SH-SY5Y (cell line): Measurements from ENCODE around the gene MMP25.

Experiments
- GATA2 ChIP-seq: IDR thresholded peaks from 2 replicates; pipeline ENCODE4 v1.6.1; 2011; ENCODE audit warnings: mild to moderate bottlenecking, low read depth, low read length
- GATA3 ChIP-seq: IDR thresholded peaks from 2 replicates; pipeline ENCODE4 v1.6.1; 2011; ENCODE audit warnings: low read depth, mild to moderate bottlenecking, low read length, moderate library complexity

Gene MMP25

DNA sequence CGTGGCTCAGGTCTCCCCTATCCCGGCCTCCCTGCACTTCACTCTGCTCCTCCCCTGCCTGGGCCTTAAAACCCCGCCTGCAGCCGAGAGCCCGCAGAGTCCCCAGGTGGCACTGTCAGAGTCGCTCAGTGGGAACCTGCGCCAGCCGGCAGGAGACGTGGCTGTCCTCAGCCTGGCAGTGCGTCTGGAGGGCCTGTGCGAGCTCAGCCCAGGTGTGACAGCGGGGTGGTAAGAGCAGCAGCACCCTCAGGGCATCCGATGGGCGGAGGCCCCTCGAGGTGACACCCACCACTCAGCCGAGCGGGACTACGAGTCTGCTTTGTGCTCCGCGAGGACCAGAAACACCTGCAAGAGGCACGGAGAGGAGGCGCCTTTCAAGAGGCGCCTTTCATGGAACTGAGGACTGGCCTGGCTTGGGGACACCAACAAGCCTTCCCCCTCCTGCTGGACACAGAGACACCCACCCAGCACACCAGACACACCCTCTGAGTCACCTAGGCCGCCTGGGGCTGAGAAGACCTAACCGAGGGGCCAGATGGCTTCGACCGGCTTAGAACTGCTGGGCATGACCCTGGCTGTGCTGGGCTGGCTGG lies 33.4 kb upstream of the MMP25 start, which contains the start of gene CLDN9:
Gene CLDN9, plus strand, starts transcription at position 96 of the 593 bp plus-strand sequence. Its CDS starts 440 bp downstream, at position 536.
- TF ChIP-seq GATA3 (no peak), GATA2 (no peak)

DNA sequence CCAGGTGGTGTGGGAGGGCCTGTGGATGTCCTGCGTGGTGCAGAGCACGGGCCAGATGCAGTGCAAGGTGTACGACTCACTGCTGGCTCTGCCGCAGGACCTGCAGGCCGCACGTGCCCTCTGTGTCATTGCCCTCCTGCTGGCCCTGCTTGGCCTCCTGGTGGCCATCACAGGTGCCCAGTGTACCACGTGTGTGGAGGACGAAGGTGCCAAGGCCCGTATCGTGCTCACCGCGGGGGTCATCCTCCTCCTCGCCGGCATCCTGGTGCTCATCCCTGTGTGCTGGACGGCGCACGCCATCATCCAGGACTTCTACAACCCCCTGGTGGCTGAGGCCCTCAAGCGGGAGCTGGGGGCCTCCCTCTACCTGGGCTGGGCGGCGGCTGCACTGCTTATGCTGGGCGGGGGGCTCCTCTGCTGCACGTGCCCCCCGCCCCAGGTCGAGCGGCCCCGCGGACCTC lies 32.8 kb upstream of the MMP25 start:
- no peak for TF ChIP-seq GATA3
- TF ChIP-seq GATA2, result no peak

DNA sequence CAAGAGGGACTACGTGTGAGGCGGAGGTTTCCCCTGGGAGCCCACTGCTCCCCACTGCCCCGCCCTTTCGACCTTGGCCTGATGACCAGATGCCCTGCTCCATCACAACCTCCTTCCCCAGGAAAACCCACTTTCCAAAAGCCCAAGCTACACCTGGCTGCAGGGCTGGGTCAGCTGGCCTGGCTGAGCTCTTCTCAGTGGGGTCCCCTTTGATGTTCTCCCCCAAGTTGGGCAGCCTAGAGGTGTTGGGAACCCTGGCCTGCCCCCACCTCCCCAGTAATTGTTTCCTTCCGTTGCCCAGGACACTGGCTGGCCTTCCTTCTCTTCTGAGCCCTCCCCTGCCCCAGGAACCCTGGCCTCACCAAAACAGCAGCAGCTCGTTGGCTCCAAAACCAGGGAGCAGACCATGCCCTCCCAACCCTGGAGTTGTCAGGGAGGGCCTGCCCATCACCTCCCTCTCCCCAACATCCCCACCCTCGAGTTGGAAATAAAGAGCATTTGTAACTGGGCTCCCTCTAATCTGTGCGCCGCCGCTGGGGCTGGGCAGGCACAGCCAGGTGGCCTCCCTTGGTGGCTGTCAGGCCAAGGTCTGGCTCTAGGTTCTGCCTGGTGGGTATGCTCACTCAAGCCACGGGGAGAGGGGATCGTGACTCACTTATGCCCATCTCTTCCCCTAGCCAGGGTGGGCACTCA lies 32.2 kb upstream of the MMP25 start:
- TF ChIP-seq GATA3, result no peak
- no peak for TF ChIP-seq GATA2

DNA sequence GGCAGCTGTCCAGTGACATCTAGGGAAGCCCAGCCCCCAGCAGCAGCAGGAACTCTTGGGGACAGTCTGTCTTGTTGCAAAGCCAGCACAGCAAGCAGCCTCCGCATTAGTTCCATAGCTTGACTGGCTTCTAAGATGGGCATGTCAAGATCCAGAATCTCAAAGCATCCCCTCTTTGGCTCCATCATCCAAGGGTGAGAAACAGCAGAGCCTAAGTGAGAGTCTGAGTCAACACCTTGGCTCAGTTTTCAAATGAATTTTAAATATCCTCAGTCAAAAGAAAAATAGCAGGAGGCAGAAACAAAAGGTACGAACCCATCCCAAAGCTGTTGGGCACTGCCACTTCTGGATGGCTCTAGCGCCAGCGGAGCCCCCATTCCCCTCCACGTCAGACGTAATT lies 31.4 kb upstream of the MMP25 start:
- TF ChIP-seq GATA2, result no peak
- TF ChIP-seq GATA3, result no peak

DNA sequence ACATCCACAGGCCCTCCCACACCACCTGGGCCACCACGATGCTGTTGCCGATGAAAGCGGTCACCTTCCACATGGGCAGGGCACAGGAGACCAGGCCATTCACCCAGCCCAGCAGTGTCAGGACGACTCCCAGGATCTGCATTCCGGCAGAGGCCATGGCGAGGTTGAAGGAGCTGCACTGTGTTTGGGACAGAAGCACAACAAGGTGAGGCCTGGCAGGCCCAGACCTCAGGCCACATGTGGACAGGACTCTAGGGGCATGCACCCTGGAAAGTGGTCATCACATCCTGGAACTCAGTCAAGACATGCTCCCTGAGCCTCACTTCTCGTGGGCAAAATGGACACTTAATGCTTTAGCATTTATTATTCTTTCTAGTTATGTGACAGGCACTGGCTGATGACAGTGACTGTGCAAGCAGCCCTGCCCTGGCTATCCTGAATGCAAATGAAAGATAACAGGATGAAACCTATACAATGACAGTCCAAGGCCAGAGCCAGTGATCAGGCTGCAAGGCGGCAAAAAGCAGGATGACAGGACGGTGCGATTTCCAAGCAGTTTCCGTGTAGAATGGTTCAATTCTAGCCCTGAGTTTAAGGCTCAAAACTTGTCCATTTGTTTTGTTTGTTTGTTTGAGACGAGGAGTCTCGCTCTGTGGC lies 30.4 kb upstream of the MMP25 start:
- no peak for TF ChIP-seq GATA3

DNA sequence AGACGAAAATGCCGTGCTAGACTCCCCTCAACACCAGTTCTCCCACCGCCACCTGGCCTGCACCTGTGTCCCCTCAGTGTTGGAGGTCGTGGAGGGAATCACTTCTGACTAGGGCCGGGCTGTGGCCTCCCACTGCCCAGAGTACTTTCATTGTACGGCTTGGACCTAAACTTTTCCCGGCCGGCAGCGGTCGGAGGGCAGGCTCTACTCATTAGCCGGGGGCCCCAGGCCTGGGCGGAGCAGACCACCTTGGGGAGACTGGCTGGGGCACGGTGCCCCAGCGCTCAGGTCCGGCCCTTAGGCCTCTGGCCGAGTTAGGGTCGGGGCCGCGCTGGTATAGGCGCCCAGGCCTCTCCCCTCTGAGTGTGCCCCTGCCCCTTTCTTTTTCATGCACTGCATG lies 29.0 kb upstream of the MMP25 start:
- TF ChIP-seq GATA2 (no peak), GATA3 (no peak)

- TF ChIP-seq GATA3 (no peak), GATA2 (no peak)
Measured at GRCh38 chr16:3017794-3018506, 28.4 kb upstream of the MMP25 start, which contains the start of gene CLDN6. Gene CLDN6 (minus strand): TSS chr16:3018183. CDS start chr16:3016021, 2,162 bp downstream.

DNA sequence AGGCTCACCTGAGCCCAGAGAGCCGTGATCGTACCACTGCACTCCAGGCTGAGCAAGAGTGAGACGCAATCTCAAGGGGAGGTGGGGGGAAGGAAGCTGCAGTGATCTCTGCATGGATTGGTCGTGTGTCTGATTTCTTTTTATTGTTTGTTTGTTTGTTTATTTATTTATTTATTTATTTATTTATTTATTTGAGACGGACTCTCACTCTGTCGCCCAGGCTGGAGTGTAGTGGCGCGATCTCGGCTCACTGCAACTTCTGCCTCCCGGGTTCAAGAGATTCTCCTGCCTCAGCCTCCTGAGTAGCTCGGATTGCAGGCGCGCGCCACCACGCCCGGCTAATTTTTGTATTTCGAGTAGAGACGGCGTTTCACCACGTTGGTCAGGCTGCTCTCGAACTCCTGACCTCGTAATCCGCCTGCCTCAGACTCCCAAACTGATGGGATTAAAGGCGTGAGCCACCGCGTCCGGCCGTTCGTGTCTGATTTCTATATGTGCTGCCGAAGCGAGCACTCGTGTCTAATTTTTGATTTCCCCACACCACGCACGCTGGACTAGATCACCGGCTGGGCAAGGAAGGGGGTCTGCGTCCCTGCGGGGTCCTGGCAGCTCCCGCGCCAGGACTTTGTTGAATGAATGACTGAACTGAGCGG lies 26.6 kb upstream of the MMP25 start:
- TF ChIP-seq GATA2 (no peak), GATA3 (no peak)

DNA sequence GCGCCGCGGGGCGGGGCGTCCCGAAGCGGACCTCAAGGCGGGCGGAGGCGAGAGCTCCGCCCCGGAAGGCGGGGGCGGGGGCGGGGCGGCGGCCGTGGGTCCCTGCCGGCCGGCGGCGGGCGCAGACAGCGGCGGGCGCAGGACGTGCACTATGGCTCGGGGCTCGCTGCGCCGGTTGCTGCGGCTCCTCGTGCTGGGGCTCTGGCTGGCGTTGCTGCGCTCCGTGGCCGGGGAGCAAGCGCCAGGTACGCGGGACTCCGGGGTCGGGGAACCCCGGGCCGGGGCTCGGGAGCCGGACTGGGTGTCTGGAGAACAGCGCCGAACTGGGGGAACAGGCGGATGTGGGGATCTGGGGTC lies 26.1 kb upstream of the MMP25 start, which contains the start of gene TNFRSF12A:
Gene TNFRSF12A, plus strand, starts transcription at position 122 of the 357 bp plus-strand sequence. Its CDS starts 30 bp downstream, at position 152.
- TF ChIP-seq GATA2 (no peak), GATA3 (no peak)

DNA sequence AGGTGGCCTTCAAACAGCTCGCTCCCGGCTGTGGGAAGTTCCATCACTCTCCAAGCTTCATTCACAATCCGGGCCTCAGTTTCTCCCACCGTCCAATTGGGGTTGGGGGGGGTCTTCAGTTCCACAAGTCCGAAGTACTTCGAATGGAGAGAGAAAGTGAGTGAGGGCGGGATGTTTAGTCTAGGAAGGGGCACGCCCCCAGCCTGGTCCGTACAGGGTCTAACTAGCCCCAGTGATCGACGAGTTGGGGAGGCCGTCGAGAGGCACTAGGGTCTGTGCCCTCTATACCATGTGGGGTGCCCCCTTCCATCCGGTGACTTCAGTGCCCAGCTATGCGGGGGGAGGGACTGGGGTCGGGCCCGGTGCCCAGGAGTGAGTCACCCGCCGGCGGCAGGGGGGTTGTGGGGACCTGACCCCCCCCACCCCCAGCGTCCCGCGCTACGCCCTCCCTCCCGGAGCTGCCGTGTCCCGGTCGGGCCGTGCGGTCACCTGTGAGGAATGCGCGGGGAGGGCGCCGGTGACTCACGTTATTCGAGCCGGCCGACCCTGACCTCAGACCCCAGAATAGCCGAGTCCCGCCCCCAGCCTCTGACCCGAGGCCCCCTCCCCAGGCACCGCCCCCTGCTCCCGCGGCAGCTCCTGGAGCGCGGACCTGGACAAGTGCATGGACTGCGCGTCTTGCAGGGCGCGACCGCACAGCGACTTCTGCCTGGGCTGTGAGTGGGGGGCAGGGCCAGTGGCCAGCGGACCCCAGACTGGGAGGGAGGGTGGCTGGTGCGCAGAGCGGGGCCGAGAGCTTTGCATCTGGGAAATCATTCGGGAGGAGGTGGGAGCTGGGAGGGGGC lies 25.5 kb upstream of the MMP25 start:
- TF ChIP-seq GATA3 (no peak), GATA2 (no peak)

GRCh38 chr16:3021449-3022207 lies 24.7 kb upstream of the MMP25 start:
- TF ChIP-seq GATA3 (no peak), GATA2 (no peak)

- TF ChIP-seq GATA2 (no peak), GATA3 (no peak)
Measured at GRCh38 chr16:3022208-3022683, 24.1 kb upstream of the MMP25 start.
